ENCODE data around the gene ZNF687.

The ZNF687 gene

DNA sequence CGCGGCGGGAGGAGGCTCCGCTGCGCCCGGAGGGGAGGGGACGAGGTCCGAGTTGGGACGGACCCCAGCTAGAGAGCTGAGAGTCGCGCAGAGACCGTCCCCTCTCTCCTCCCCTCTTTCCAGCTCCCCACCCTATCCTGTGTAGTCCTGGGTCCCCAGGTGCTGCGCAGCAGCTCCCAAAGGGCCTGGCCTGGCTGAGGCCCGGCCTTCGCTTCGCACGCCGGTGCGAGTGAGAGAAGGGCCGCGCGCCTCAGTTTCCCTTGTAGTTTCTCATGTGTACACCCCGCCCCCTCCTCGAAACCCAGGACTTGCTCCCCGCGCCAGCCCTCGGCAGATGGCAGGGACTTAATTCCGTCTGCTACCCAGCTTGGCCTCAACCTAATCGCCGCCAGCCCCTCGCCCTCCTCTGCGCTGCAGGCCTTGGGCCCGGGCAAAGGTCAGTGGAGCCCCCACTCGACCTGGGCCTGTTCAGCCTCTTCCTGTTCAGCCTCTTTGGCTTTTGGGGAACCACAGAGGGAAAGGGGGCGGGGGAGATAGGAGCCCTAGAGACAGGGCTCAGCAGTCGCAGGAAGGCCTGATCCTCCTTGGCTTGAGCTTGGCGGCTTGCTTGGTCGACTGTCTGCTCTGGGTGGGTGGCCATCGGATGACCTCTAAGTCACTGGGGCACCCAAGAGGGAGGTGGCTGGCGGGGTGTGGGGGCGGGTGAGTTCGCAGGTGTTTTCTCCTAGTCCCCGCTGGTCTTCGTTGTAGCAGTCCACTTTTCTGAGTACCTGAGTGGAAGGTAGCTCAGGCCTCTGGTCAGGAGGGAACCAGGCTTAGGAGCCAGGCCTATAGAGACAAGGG is 1.0 kb downstream of the ZNF687 start:
- DNase-seq (ENCODE audit: low read depth), result no peak

DNA sequence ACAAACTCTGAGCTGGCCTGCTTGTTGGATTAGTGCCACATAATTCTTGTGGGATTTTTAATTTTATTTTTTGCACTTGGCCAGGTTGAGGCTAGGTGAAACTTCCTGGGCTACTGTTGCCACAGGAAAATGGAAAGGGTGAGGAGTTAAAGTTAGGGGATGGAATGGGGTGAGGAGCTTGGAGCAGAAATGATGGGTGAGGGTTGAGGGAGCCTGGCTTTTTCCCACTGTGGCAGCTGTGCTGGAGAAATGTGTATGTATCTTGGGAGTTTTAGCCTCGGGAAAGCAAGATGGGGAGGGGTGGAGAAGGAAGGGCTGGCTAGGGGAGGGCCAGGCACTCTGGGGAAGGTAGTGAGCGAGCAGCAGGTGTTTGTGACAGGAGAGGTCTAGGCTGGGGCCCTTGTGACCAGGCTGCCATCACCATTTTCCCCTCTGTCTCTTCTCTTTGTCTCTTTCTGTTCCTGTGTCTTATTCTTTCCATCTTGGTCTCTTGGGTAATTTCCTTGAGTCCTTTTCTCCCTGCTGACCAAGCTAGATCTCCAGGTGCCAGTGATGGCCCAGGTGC is 2.0 kb downstream of the ZNF687 start:
- DNase-seq (ENCODE audit: low read depth), result no peak

DNA sequence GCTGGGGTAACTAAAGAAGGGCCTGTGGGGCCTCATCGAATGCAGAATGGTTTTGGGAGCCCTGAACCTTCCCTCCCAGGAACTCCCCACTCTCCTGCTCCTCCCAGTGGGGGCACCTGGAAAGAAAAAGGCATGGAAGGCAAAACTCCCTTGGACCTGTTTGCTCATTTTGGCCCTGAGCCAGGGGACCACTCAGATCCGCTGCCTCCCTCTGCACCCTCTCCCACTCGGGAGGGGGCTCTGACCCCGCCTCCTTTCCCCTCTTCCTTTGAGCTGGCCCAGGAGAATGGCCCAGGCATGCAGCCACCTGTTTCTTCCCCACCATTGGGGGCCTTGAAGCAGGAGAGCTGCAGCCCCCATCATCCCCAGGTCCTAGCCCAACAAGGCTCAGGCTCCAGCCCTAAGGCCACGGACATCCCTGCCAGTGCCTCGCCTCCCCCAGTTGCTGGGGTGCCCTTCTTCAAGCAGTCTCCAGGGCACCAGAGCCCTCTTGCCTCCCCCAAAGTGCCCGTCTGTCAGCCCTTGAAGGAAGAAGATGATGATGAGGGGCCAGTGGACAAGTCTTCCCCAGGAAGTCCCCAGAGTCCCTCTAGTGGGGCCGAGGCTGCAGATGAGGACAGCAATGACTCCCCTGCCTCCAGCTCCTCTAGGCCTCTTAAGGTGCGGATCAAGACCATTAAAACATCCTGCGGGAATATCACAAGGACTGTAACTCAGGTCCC is 4.7 kb downstream of the ZNF687 start:
- DNase-seq (ENCODE audit: low read depth), result no peak

DNA sequence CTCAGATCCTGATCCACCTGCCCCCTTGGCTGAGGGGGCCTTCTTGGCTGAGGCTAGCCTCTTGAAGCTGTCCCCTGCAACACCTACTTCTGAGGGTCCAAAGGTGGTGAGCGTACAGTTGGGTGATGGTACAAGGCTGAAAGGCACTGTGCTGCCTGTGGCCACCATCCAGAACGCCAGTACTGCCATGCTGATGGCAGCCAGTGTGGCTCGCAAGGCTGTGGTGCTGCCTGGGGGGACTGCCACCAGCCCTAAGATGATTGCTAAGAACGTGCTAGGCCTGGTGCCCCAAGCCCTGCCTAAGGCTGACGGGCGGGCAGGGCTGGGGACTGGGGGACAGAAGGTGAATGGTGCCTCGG is 5.2 kb downstream of the ZNF687 start:
- DNase-seq (ENCODE audit: low read depth), result no peak

DNA sequence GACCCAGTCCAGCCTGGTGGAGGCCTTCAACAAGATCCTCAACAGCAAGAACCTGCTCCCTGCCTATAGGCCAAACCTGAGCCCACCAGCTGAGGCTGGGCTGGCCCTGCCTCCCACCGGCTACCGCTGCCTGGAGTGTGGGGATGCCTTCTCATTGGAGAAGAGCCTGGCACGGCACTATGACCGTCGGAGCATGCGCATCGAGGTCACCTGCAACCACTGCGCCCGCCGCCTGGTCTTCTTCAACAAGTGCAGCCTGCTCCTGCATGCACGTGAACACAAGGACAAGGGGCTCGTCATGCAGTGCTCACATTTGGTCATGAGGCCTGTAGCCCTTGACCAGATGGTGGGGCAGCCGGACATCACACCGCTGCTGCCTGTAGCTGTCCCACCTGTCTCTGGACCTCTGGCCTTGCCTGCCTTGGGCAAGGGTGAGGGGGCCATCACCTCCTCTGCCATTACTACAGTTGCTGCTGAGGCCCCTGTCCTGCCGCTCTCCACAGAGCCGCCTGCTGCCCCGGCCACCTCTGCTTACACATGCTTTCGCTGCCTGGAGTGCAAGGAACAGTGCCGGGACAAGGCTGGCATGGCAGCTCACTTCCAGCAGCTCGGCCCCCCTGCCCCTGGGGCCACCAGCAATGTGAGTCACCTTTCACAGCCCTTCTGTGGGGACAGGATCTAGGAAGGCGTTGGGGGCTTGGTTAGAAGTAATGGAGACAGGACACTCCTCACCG is 5.8 kb downstream of the ZNF687 start:
- no peak for DNase-seq (ENCODE audit: low read depth)

DNA sequence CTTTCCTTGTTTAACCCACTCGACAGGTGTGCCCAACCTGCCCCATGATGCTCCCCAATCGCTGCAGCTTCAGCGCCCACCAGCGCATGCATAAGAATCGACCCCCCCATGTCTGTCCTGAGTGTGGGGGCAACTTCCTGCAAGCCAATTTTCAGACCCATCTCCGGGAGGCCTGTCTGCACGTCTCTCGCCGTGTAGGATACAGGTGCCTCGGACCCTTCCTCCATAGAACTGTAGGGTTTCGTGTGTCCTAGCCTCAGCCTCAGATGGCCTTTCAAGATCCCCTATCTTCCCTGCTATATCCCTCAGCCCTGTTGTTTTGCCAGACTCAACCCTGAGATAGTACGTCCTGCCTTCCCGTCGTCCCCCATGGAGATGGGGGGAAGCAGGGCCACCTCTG is 6.4 kb downstream of the ZNF687 start:
- DNase-seq (ENCODE audit: low read depth), result no peak

DNA sequence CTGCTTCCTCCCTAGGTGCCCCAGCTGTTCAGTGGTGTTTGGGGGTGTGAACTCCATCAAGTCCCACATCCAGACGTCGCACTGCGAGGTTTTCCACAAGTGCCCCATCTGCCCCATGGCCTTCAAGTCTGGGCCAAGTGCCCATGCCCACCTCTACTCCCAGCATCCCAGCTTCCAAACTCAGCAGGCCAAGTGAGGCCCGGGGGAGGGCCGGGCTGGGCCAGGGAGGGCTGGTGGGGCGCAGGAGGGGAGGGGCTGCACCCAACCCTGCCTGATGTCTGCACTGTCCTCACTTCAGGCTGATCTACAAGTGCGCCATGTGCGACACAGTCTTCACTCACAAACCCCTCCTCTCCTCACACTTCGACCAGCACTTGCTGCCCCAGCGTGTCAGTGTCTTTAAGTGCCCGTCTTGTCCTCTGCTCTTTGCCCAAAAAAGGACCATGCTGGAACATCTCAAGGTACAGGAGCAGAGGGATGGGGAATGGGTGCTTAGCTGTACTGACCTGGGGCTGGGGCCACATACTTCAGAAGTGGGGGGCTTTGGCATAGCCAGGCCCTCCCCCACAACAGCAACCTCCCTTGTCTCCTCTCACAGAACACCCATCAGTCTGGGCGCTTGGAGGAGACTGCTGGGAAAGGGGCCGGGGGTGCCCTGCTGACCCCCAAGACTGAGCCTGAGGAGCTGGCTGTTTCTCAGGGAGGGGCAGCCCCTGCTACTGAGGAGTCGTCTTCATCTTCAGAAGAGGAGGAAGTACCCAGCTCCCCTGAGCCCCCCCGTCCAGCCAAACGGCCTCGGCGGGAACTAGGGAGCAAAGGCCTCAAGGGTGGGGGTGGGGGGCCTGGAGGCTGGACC is 7.2 kb downstream of the ZNF687 start:
- no peak for DNase-seq (ENCODE audit: low read depth)

DNA sequence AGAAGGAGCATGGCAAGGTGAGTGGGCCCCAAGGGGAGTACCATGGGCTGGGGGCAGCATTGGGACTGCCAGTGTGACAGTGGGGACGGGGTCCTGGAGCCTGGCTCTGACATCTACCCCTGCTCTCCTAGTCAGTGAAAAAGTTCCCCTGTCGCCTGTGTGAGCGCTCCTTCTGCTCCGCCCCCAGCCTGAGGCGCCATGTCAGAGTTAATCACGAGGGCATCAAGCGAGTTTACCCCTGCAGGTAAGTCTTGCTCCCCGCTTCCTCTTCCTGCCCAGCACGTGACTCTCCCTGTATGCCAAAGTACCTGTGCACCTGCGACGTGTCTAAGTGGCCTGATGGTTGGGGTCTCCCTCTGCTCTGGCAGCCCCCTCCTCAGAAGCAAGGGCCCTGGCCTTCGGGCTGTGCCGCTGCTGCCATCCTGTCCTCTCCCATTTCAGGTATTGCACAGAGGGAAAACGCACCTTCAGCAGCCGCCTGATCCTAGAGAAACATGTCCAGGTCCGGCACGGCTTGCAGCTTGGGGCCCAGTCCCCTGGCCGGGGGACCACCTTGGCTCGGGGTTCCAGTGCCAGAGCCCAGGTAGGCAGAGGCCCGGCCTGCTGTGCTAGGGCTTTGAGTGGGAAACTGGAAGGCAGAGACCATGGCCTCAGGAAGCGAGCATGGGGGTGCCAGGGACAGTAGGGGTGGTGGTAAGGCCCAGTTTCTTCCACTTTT is 8.1 kb downstream of the ZNF687 start:
- no peak for DNase-seq (ENCODE audit: low read depth)

DNA sequence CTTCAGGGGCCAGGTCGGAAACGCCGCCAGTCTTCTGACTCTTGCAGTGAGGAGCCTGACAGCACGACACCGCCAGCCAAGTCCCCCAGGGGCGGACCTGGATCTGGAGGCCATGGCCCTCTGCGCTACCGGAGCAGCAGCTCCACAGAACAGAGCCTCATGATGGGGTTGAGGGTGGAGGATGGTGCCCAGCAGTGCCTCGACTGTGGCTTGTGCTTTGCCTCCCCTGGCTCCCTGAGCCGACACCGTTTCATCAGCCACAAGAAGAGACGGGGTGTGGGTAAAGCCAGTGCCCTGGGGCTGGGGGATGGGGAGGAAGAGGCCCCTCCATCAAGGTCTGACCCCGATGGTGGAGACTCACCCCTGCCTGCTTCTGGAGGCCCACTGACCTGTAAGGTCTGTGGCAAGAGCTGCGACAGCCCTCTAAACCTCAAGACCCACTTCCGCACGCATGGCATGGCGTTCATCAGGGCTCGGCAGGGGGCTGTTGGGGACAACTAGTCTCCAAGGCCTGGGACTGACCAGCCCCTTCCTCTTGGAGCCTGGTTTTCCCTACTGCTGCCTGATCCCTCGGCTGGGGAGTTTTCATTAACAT is 8.7 kb downstream of the ZNF687 start:
- no peak for DNase-seq (ENCODE audit: low read depth)

DNA sequence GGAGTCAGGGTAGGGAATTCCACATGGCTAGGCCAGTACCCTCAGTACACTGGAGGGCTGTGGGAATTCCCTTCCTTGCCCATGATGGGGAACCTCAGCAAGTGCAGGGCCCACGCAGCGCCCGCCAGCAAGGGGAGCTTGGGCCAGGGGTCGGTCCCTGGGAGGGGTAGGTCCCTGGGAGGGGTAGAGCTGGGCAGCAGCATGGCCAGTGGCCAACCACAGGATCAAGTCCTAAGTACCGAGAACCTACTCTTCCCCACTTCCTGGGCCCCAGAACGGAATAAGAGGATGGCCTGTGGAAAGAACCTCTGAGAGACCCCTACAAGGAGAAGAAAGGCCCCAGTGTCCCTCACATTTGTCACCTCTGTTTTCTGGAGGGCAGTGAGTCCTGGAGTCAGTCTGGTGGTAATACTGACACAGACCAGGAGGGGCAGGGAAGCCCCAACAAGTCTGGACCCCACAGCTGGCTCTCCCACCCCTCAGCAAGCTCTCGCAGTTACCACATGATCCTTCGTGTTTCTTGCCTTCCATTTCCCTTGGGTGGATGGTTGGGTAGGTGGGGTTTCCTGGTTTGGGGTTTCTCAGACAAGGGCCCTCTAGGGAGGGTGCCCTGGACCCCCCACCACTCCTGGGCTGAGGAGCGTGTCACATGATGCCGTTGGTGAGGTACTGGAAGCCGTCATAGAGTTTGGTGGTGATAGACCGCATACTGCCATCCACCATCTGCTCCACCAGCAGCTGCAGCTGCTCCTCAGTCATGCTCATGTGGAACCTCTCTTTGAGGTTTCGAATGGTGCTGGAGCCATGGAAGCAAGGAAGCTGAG is 10.3 kb downstream of the ZNF687 start:
- no peak for DNase-seq (ENCODE audit: low read depth)

DNA sequence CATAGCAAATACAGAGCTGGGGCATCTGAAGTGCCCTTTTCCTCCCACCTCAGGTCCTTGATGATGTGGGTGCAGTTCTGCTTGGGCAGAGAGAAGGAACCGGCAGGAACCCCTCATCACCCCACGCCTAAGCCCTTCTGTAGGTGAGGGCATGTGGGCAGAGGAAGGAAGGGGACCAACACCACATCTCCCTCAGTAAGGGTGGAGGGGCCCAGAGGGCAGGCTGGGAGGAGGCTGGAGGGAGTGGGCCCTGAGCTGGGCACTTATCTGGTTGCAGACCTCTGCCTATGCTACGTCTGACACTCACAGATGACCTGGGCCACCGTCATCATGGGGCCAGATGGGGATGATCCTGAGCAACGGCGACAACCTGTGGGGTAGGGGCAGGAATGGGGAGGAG is 11.0 kb downstream of the ZNF687 start:
- no peak for DNase-seq (ENCODE audit: low read depth)

DNA sequence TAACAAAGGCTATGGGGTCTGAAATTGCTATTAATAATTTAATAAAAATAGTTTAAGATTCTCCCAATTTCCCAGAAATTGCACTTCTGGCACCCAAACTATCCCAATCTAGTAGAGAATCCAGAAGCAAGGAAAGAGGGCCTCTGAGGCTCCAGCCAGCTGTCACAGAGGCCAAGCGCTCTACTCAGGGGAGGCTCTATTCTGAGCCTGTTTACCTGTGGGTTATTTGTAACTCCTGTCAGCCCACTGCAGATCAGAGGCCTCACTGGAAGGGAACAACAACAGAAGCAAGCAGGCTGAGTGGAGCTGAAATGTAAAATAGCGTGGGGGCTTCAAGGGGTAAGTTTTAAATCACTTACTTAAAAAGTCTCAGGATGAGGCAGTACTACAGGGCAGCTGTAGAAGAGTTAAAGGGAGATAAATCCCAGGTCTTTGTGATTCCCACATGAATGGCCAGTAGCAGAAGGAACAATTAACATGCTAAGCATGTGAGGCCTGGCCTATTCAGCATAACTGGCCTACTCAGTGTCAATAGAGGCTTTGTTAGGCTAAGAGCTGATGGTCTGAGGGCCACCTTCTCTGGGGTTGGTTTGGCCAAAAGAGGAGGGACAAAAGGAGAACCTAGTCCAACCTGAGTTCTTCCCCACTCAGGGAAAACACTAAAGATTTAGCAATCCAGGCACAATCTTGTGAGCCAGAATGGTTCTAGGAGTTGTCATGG is 12.8 kb downstream of the ZNF687 start:
- DNase-seq (ENCODE audit: low read depth), result no peak

DNA sequence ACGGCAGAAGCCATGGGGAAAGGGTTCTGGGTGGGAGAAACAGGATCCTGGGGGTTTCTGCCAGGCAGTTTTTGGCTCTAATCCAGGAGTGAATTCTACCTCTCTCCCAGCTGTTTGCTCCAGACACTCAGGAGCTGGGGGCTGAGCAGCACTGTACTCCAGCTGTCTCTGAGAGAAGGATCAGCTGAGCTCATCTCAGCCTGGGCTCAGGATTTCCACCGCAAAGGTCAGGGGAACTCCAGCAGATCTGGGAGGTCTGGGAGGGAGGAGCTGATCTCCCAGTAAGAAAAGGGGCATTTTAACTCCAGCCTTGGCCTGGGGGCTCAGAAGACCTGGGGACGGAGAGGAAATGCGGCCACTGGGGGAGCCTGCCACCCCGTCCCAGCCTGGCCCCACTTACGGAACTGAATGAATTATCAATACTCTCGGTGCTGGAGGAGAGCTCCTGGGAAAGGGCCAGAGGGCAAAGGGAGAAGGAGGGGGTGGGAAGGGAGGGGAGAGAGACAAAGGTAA is 27.8 kb downstream of the ZNF687 start:
- DNase-seq (ENCODE audit: low read depth), result no peak

DNA sequence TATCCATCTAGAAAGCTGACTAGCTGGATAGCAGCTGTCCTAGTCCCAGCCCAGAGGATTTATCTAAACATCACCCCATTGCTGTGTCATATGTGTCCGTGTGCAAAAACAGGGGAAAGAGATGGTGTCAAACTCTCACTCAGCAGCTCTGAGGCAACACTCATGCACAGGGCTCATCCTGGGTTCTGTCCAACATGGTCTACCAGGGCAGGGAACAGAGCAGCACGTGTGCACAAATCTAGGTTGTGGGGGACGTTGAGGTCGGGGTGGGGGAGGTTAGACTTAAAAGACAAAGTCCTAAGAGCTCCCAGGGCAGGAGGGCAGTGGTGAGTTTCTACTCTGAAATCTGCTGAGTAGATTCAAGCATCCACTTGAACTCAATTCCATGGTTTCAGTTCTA is 28.9 kb downstream of the ZNF687 start:
- no peak for DNase-seq (ENCODE audit: low read depth)

DNA sequence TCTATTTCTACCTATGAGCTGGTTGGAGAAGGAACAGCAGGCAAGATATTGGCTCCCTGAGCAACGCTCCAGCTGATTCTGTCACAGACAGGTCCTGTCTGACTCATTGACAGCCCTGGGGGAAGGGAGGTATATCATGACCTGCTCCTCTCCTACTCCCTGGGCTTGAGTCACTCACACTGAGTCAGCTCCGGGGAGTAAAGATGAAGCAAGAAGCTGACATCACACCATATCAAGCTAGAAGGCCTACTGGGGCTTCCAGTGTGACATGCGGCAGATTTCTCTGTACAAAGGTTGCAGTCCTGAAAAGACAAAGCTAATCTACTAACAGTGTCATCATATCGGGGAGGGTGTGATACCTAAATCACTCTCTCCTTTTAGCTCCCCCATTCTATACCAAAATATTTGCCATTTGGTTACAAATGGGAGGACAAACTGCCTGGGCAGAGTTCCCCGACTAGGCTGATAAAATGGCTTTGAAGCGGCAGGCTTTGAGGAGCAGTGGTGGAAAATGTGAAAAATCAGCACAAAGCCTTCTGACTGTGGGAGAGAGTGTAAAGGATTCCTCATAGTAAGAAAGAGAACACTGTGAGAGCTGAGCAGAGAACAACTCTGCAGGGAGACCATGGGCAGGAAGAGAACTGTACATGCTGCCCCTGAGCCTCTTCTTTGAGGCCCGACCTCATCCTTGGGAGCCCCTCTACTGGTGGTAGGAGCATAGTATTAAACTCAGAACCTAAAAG is 29.7 kb downstream of the ZNF687 start:
- DNase-seq (ENCODE audit: low read depth), result peak; percentile 99

DNA sequence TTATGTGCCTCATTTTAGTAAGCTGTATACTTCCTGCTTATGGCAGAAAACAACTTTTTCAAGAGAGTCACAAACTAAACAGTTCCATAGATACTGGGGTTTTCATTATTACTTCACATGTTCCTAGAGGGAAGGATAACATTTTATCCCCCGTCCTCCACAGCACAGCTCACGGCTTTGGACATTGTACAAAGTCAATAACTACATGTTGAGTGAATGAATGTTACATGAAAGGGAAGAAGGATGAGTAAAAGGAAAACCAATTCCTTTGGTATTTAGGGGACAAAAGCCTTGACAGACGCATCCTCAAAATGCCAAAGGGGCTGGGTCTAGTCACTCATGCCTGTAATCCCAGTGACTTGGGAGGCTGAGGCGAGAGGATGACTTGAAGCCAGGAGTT is 30.3 kb downstream of the ZNF687 start:
- DNase-seq (ENCODE audit: low read depth), result no peak

DNA sequence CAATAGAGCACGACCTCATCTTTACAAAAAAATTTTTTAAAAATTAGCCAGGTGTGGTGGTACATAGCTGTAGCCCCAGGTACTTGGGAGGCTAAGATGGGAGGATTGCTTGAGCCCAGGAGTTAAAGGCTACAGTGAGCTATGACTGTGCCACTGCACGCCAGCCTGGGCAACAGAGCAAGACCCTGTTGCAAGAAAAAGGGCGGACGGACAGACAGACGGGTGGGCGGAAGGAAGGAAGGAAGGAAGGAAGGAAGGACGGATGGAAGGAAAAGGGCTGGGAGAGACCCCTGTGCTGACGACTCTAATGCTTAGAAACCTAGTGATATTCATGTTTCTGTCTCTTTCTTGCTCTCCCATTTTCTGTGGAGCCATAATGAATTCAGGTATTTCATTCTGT is 30.7 kb downstream of the ZNF687 start:
- no peak for DNase-seq (ENCODE audit: low read depth)

DNA sequence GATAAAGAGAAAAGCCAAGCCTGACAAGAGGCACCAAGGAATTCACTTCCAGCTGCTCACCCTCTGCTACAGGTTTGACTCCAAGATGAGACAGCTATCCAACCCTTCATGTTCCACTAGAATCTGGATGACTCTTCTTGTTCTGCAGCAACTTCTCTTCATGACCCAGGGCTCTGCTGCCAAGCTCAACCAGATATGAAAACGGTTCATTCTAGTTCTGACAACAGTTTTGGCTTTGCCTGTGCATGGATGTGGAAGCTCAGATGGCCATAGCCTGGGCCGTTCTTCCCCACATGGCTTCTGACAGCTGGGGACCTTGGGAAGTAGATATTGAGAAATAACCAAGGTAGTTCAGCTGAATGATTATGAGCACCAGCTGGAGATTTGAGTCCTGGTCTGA is 31.4 kb downstream of the ZNF687 start:
- no peak for DNase-seq (ENCODE audit: low read depth)
